ENCODE data around the gene RFC4. TPM values are rescaled to one million over a fixed set of nuclear protein-coding genes. Genes with fewer than 3 reads are reported as not detected.

Gene RFC4
- total and polyA plus RNA-seq, 9 of the 15 experiments (the other 6 are each of a cell fraction or from before 2014, with no cell fraction given), result 105 to 227 (median 180) TPM

- TF ChIP-seq, protein P1, sequence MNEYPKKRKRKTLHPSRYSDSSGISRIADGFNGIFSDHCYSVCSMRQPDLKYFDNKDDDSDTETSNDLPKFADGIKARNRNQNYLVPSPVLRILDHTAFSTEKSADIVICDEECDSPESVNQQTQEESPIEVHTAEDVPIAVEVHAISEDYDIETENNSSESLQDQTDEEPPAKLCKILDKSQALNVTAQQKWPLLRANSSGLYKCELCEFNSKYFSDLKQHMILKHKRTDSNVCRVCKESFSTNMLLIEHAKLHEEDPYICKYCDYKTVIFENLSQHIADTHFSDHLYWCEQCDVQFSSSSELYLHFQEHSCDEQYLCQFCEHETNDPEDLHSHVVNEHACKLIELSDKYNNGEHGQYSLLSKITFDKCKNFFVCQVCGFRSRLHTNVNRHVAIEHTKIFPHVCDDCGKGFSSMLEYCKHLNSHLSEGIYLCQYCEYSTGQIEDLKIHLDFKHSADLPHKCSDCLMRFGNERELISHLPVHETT (CRISPR knock-in tag; conservative IDR thresholded peaks at IDR 0.05 in 1 of 2, IDR thresholded peaks at IDR 0.05 in 1 of 2), result no peak
- no peak for TF ChIP-seq ZNF253 (CRISPR knock-in tag; conservative IDR thresholded peaks at IDR 0.05)
- TF ChIP-seq HEY1 (CRISPR knock-in tag; IDR thresholded peaks at IDR 0.05; ENCODE audit: borderline replicate concordance), result no peak
- no peak for TF ChIP-seq RUNX1 (IDR thresholded peaks at IDR 0.05; ENCODE audit: low read depth)
- no peak for TF ChIP-seq ELF1 (tag; IDR thresholded peaks at IDR 0.05)
- TF ChIP-seq, protein P2, sequence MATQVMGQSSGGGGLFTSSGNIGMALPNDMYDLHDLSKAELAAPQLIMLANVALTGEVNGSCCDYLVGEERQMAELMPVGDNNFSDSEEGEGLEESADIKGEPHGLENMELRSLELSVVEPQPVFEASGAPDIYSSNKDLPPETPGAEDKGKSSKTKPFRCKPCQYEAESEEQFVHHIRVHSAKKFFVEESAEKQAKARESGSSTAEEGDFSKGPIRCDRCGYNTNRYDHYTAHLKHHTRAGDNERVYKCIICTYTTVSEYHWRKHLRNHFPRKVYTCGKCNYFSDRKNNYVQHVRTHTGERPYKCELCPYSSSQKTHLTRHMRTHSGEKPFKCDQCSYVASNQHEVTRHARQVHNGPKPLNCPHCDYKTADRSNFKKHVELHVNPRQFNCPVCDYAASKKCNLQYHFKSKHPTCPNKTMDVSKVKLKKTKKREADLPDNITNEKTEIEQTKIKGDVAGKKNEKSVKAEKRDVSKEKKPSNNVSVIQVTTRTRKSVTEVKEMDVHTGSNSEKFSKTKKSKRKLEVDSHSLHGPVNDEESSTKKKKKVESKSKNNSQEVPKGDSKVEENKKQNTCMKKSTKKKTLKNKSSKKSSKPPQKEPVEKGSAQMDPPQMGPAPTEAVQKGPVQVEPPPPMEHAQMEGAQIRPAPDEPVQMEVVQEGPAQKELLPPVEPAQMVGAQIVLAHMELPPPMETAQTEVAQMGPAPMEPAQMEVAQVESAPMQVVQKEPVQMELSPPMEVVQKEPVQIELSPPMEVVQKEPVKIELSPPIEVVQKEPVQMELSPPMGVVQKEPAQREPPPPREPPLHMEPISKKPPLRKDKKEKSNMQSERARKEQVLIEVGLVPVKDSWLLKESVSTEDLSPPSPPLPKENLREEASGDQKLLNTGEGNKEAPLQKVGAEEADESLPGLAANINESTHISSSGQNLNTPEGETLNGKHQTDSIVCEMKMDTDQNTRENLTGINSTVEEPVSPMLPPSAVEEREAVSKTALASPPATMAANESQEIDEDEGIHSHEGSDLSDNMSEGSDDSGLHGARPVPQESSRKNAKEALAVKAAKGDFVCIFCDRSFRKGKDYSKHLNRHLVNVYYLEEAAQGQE (IDR thresholded peaks at IDR 0.05; ENCODE audit: borderline replicate concordance), result no peak
- TF ChIP-seq, protein P2 (CRISPR knock-in tag; IDR thresholded peaks at IDR 0.05; ENCODE audit: low read depth), result no peak
- no peak for TF ChIP-seq HOMEZ (CRISPR knock-in tag; IDR thresholded peaks at IDR 0.05)
- TF ChIP-seq RBM25 (IDR thresholded peaks at IDR 0.05; ENCODE audit: low read depth, low read length, severe bottlenecking), result no peak
- TF ChIP-seq, protein P3, sequence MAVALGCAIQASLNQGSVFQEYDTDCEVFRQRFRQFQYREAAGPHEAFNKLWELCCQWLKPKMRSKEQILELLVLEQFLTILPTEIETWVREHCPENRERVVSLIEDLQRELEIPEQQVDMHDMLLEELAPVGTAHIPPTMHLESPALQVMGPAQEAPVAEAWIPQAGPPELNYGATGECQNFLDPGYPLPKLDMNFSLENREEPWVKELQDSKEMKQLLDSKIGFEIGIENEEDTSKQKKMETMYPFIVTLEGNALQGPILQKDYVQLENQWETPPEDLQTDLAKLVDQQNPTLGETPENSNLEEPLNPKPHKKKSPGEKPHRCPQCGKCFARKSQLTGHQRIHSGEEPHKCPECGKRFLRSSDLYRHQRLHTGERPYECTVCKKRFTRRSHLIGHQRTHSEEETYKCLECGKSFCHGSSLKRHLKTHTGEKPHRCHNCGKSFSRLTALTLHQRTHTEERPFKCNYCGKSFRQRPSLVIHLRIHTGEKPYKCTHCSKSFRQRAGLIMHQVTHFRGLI (CRISPR knock-in tag; IDR thresholded peaks at IDR 0.05), result no peak
- TF ChIP-seq ZNF408 (CRISPR knock-in tag; IDR thresholded peaks at IDR 0.05; ENCODE audit: low read depth), result no peak
- TF ChIP-seq, protein P4, sequence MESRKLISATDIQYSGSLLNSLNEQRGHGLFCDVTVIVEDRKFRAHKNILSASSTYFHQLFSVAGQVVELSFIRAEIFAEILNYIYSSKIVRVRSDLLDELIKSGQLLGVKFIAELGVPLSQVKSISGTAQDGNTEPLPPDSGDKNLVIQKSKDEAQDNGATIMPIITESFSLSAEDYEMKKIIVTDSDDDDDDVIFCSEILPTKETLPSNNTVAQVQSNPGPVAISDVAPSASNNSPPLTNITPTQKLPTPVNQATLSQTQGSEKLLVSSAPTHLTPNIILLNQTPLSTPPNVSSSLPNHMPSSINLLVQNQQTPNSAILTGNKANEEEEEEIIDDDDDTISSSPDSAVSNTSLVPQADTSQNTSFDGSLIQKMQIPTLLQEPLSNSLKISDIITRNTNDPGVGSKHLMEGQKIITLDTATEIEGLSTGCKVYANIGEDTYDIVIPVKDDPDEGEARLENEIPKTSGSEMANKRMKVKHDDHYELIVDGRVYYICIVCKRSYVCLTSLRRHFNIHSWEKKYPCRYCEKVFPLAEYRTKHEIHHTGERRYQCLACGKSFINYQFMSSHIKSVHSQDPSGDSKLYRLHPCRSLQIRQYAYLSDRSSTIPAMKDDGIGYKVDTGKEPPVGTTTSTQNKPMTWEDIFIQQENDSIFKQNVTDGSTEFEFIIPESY (CRISPR knock-in tag; IDR thresholded peaks at IDR 0.05), result peak; percentile 31; the same call in 1 of the 2 replicates
Observed at GRCh38 chr3:186825294-186825821, 19.1 kb upstream of the RFC4 start (continued).

Measured in K562 (cell line).